ENCODE results near the gene UCP2.
A peak's percentile ranks its signal among the peaks of the same experiment; 100 is the strongest.

The UCP2 gene

GRCh38 chr11:74010306-74011300, 28.0 kb upstream of the UCP2 start:
- DNase-seq (ENCODE audit: low read depth in 2 of 2), result no peak

GRCh38 chr11:74009675-74010305, 27.1 kb upstream of the UCP2 start:
- no peak for DNase-seq (ENCODE audit: low read depth in 2 of 2)

GRCh38 chr11:74009230-74009547, 26.5 kb upstream of the UCP2 start:
- DNase-seq (ENCODE audit: low read depth in 2 of 2), result no peak

GRCh38 chr11:74008373-74009229, 26.0 kb upstream of the UCP2 start, which contains the start of gene UCP3:
TSS of gene UCP3 (minus strand) at chr11:74009085. CDS start at chr11:74007042, 2,043 bp downstream.
- DNase-seq (ENCODE audit: low read depth in 2 of 2), result no peak

GRCh38 chr11:74007691-74008372, 25.2 kb upstream of the UCP2 start:
- DNase-seq (ENCODE audit: low read depth in 2 of 2), result no peak

- no peak for DNase-seq (ENCODE audit: low read depth in 2 of 2)
Measured at GRCh38 chr11:74006743-74007304, 24.2 kb upstream of the UCP2 start.

GRCh38 chr11:74005721-74006517, 23.3 kb upstream of the UCP2 start:
- DNase-seq (ENCODE audit: low read depth in 2 of 2), result no peak

GRCh38 chr11:74004759-74005615, 22.3 kb upstream of the UCP2 start:
- DNase-seq (ENCODE audit: low read depth in 2 of 2), result peak in 1 of 2 donors; percentile 64

GRCh38 chr11:74004046-74004695, 21.5 kb upstream of the UCP2 start:
- no peak for DNase-seq (ENCODE audit: low read depth in 2 of 2)

GRCh38 chr11:74002832-74003231, 20.2 kb upstream of the UCP2 start:
- DNase-seq (ENCODE audit: low read depth in 2 of 2), result no peak

GRCh38 chr11:74001822-74002286, 19.2 kb upstream of the UCP2 start:
- DNase-seq (ENCODE audit: low read depth in 2 of 2), result no peak

GRCh38 chr11:74000307-74001133, 17.9 kb upstream of the UCP2 start:
- DNase-seq (ENCODE audit: low read depth in 2 of 2), result no peak

- no peak for DNase-seq (ENCODE audit: low read depth in 2 of 2)
Measured at GRCh38 chr11:73999581-74000306, 17.1 kb upstream of the UCP2 start.

- DNase-seq (ENCODE audit: low read depth in 2 of 2), result no peak
Measured at GRCh38 chr11:73998846-73999575, 16.4 kb upstream of the UCP2 start.

- no peak for DNase-seq (ENCODE audit: low read depth in 2 of 2)
Measured at GRCh38 chr11:73997120-73997770, 14.6 kb upstream of the UCP2 start.
